ENCODE results near the gene HELQ. TPM values are rescaled to one million over a fixed set of nuclear protein-coding genes. Genes with fewer than 3 reads are reported as not detected.

Gene HELQ
- polyA plus RNA-seq (2013, experiment 1 of 2), result 8.0 TPM
- polyA plus RNA-seq (2013, experiment 2 of 2), result 7.0 TPM

GRCh38 chr4:83455281-83456183 lies at the start of gene HELQ, which contains the start of gene MRPS18C:
Gene HELQ (minus strand): TSS chr4:83455823. CDS start chr4:83455693, 130 bp downstream.
Gene MRPS18C (plus strand): TSS chr4:83456058. CDS start chr4:83456078, 20 bp downstream.
- Histone ChIP-seq H2BK5ac (ENCODE audit: low read depth, low read length, poor library complexity, severe bottlenecking) (peak within 1 kb of the TSS; percentile 46), H3K14ac (ENCODE audit: low read length in 2 of 2) (peak within 1 kb of the TSS in 1 of 2 experiments; percentile 93), H3K18ac (ENCODE audit: low read depth in 1 of 2, low read length in 2 of 2) (peak within 1 kb of the TSS; percentile 82 to 93), H3K79me1 (replicated peaks; ENCODE audit: low read length, poor library complexity, severe bottlenecking) (peaks cover 18% of the 10 kb centered on the region), H4K8ac (ENCODE audit: low read length) (peak within 1 kb of the TSS; percentile 93), H2BK120ac (ENCODE audit: low read depth, low read length) (peak within 1 kb of the TSS; percentile 51), H3K4me2 (ENCODE audit: low read length, poor library complexity, severe bottlenecking) (peak within 1 kb of the TSS; percentile 82), H2BK12ac (ENCODE audit: low read length in 2 of 2) (peak within 1 kb of the TSS in 1 of 2 experiments; percentile 42), H3K23ac (ENCODE audit: low read length in 2 of 2) (peak within 1 kb of the TSS in 1 of 2 experiments; percentile 93), H2AFZ (ENCODE audit: low read depth, low read length) (peak within 1 kb of the TSS; percentile 99), H3K4ac (ENCODE audit: low read depth in 1 of 2, low read length in 2 of 2) (peak within 1 kb of the TSS; percentile 73 to 98), H3K36me3 (ENCODE audit: control insufficient read depth in 1 of 2, insufficient read depth in 2 of 2, low read depth in 1 of 2, low read length in 2 of 2) (peaks cover 10 to 59% of the 10 kb centered on the region in 2 experiments), H2AK5ac (ENCODE audit: low read length, severe bottlenecking) (no peak within 1 kb of the TSS), H3K4me1 (ENCODE audit: control insufficient read depth, insufficient read depth, low read depth, low read length) (peaks cover 3% of the 10 kb centered on the region), H3K27me3 (ENCODE audit: control insufficient read depth in 1 of 2, insufficient read depth in 1 of 2, low read length in 2 of 2) (no peaks in the 10 kb centered on the region), H3K27ac (ENCODE audit: low read length, poor library complexity, severe bottlenecking) (peak within 1 kb of the TSS; percentile 97), H3K4me3 (ENCODE audit: insufficient read depth in 1 of 2, low read depth in 1 of 2, low read length in 2 of 2) (peak within 1 kb of the TSS; percentile 81 to 97), H2BK15ac (ENCODE audit: low read depth, poor library complexity, severe bottlenecking) (no peak within 1 kb of the TSS), H3K9ac (ENCODE audit: low read length) (peak within 1 kb of the TSS; percentile 96), H4K91ac (ENCODE audit: low read length) (peak within 1 kb of the TSS; percentile 85), H3K9me3 (ENCODE audit: control insufficient read depth, low read length) (no peaks in the 10 kb centered on the region)
- DNase-seq, result peak; percentile 99
- under 1% methylated on average over 56 of the region's 58 CpGs for WGBS

GRCh38 chr4:83504996-83505395 lies 49.4 kb upstream of the HELQ start:
- Histone ChIP-seq H3K27me3 (ENCODE audit: control insufficient read depth in 1 of 2, insufficient read depth in 1 of 2, low read length in 2 of 2) (no peaks in the 10 kb centered on the region), H3K4me2 (ENCODE audit: low read length, poor library complexity, severe bottlenecking) (no peak overlapping the region), H3K14ac (ENCODE audit: low read length in 2 of 2) (no peak overlapping the region), H2BK5ac (ENCODE audit: low read depth, low read length, poor library complexity, severe bottlenecking) (no peak overlapping the region), H2AFZ (ENCODE audit: low read depth, low read length) (no peak overlapping the region), H3K4ac (ENCODE audit: low read depth in 1 of 2, low read length in 2 of 2) (no peak overlapping the region), H2BK15ac (ENCODE audit: low read depth, poor library complexity, severe bottlenecking) (no peak overlapping the region), H2BK120ac (ENCODE audit: low read depth, low read length) (no peak overlapping the region), H3K36me3 (ENCODE audit: control insufficient read depth in 1 of 2, insufficient read depth in 2 of 2, low read depth in 1 of 2, low read length in 2 of 2) (no peaks in the 10 kb centered on the region), H3K27ac (ENCODE audit: low read length, poor library complexity, severe bottlenecking) (no peak overlapping the region), H4K8ac (ENCODE audit: low read length) (peak overlapping the region; percentile 2), H3K9me3 (ENCODE audit: control insufficient read depth, low read length) (no peaks in the 10 kb centered on the region), H2BK12ac (ENCODE audit: low read length in 2 of 2) (no peak overlapping the region), H3K4me1 (ENCODE audit: control insufficient read depth, insufficient read depth, low read depth, low read length) (no peaks in the 10 kb centered on the region), H4K91ac (ENCODE audit: low read length) (no peak overlapping the region), H3K9ac (ENCODE audit: low read length) (no peak overlapping the region), H3K18ac (ENCODE audit: low read depth in 1 of 2, low read length in 2 of 2) (no peak overlapping the region), H3K79me1 (replicated peaks; ENCODE audit: low read length, poor library complexity, severe bottlenecking) (no peaks in the 10 kb centered on the region), H3K4me3 (ENCODE audit: insufficient read depth in 1 of 2, low read depth in 1 of 2, low read length in 2 of 2) (no peak overlapping the region), H2AK5ac (ENCODE audit: low read length, severe bottlenecking) (no peak overlapping the region), H3K23ac (ENCODE audit: low read length in 2 of 2) (no peak overlapping the region)
- WGBS, result 89% methylated on average over 10 of the region's 10 CpGs
- DNase-seq, result no peak

- Histone ChIP-seq H3K9ac (ENCODE audit: low read length) (no peak overlapping the region), H3K4me1 (ENCODE audit: control insufficient read depth, insufficient read depth, low read depth, low read length) (no peaks in the 10 kb centered on the region), H3K4me3 (ENCODE audit: insufficient read depth in 1 of 2, low read depth in 1 of 2, low read length in 2 of 2) (no peak overlapping the region), H3K4me2 (ENCODE audit: low read length, poor library complexity, severe bottlenecking) (no peak overlapping the region), H3K14ac (ENCODE audit: low read length in 2 of 2) (no peak overlapping the region), H4K8ac (ENCODE audit: low read length) (no peak overlapping the region), H3K18ac (ENCODE audit: low read depth in 1 of 2, low read length in 2 of 2) (no peak overlapping the region), H2BK15ac (ENCODE audit: low read depth, poor library complexity, severe bottlenecking) (no peak overlapping the region), H2BK5ac (ENCODE audit: low read depth, low read length, poor library complexity, severe bottlenecking) (no peak overlapping the region), H3K4ac (ENCODE audit: low read depth in 1 of 2, low read length in 2 of 2) (no peak overlapping the region), H3K27ac (ENCODE audit: low read length, poor library complexity, severe bottlenecking) (no peak overlapping the region), H2BK12ac (ENCODE audit: low read length in 2 of 2) (no peak overlapping the region), H4K91ac (ENCODE audit: low read length) (no peak overlapping the region), H3K27me3 (ENCODE audit: control insufficient read depth in 1 of 2, insufficient read depth in 1 of 2, low read length in 2 of 2) (no peaks in the 10 kb centered on the region), H3K23ac (ENCODE audit: low read length in 2 of 2) (no peak overlapping the region), H2AFZ (ENCODE audit: low read depth, low read length) (no peak overlapping the region), H2BK120ac (ENCODE audit: low read depth, low read length) (no peak overlapping the region), H3K79me1 (replicated peaks; ENCODE audit: low read length, poor library complexity, severe bottlenecking) (no peaks in the 10 kb centered on the region), H3K9me3 (ENCODE audit: control insufficient read depth, low read length) (no peaks in the 10 kb centered on the region), H3K36me3 (ENCODE audit: control insufficient read depth in 1 of 2, insufficient read depth in 2 of 2, low read depth in 1 of 2, low read length in 2 of 2) (no peaks in the 10 kb centered on the region), H2AK5ac (ENCODE audit: low read length, severe bottlenecking) (no peak overlapping the region)
- no peak for DNase-seq
- WGBS, result 81% methylated on average over 4 of the region's 4 CpGs
These were observed 48.9 kb upstream of the HELQ start for GRCh38 chr4:83504503-83504902.

- Histone ChIP-seq H3K18ac (ENCODE audit: low read depth in 1 of 2, low read length in 2 of 2) (no peak overlapping the region), H3K9me3 (ENCODE audit: control insufficient read depth, low read length) (no peaks in the 10 kb centered on the region), H2AFZ (ENCODE audit: low read depth, low read length) (no peak overlapping the region), H3K4me3 (ENCODE audit: insufficient read depth in 1 of 2, low read depth in 1 of 2, low read length in 2 of 2) (no peak overlapping the region), H3K4ac (ENCODE audit: low read depth in 1 of 2, low read length in 2 of 2) (no peak overlapping the region), H3K14ac (ENCODE audit: low read length in 2 of 2) (no peak overlapping the region), H4K91ac (ENCODE audit: low read length) (no peak overlapping the region), H3K27me3 (ENCODE audit: control insufficient read depth in 1 of 2, insufficient read depth in 1 of 2, low read length in 2 of 2) (no peaks in the 10 kb centered on the region), H3K23ac (ENCODE audit: low read length in 2 of 2) (no peak overlapping the region), H2AK5ac (ENCODE audit: low read length, severe bottlenecking) (no peak overlapping the region), H3K27ac (ENCODE audit: low read length, poor library complexity, severe bottlenecking) (no peak overlapping the region), H2BK5ac (ENCODE audit: low read depth, low read length, poor library complexity, severe bottlenecking) (no peak overlapping the region), H3K36me3 (ENCODE audit: control insufficient read depth in 1 of 2, insufficient read depth in 2 of 2, low read depth in 1 of 2, low read length in 2 of 2) (no peaks in the 10 kb centered on the region), H2BK12ac (ENCODE audit: low read length in 2 of 2) (no peak overlapping the region), H3K79me1 (replicated peaks; ENCODE audit: low read length, poor library complexity, severe bottlenecking) (no peaks in the 10 kb centered on the region), H3K9ac (ENCODE audit: low read length) (no peak overlapping the region), H2BK15ac (ENCODE audit: low read depth, poor library complexity, severe bottlenecking) (no peak overlapping the region), H3K4me2 (ENCODE audit: low read length, poor library complexity, severe bottlenecking) (no peak overlapping the region), H2BK120ac (ENCODE audit: low read depth, low read length) (no peak overlapping the region), H4K8ac (ENCODE audit: low read length) (no peak overlapping the region), H3K4me1 (ENCODE audit: control insufficient read depth, insufficient read depth, low read depth, low read length) (no peaks in the 10 kb centered on the region)
- no peak for DNase-seq
These were observed 48.4 kb upstream of the HELQ start for GRCh38 chr4:83503974-83504373.

All from mesenchymal stem cell (in vitro differentiated cells and primary cell).